Panc1 (cell line): ENCODE data around the gene AMDHD1. TPM values are rescaled to one million over a fixed set of nuclear protein-coding genes. Genes with fewer than 3 reads are reported as not detected.

ENCODE experiments used
- ATAC-seq: fragments of 200-7000 bp; cut with Tn5 transposase; 2 replicates; pipeline ENCODE4 v1.9.1; 2020; ENCODE audit warnings: mild to moderate bottlenecking, moderate library complexity
- BruUV-seq: library from RNA; stranded (reverse); fragments of 400-500 nt; replicated peaks from 2 replicates; lab custom pipeline; 2021; lab: Mats Ljungman, UMichigan
- CTCF ChIA-PET: fragments of 300-600 bp; sonication (Branson Sonifier 250); formaldehyde crosslinking; loops from one replicate; lab custom pipeline; 2022; ENCODE audit warnings: antibody characterized with exemption; lab: Charles Lee
- POLR2A ChIA-PET: fragments of 300-600 bp; sonication (Branson Sonifier 250); formaldehyde crosslinking; loops from one replicate; lab custom pipeline; 2022; ENCODE audit warnings: antibody characterized with exemption; lab: Charles Lee
- DNase-seq: peaks from one replicate; pipeline ENCODE4 v3.0.0-alpha.2; 2010; ENCODE audit warnings: low read depth, low spot score
- H3K27ac ChIP-seq: 2 replicates; pipeline ENCODE4 v1.5.1; 2011; ENCODE audit warnings: mild to moderate bottlenecking, low read length, inconsistent platforms
- H3K27me3 ChIP-seq: fragments of 200-500 bp; sonication (Bioruptor generic); 2 replicates; pipeline ENCODE4 v1.6.0; 2014; ENCODE audit warnings: low read length, inconsistent platforms; ENCODE audit not compliant: control insufficient read depth, insufficient read depth
- H3K36me3 ChIP-seq: fragments of 200-500 bp; sonication (Bioruptor generic); 2 replicates; pipeline ENCODE4 v1.5.1; 2014; ENCODE audit warnings: inconsistent platforms, mild to moderate bottlenecking, low read length, moderate library complexity; ENCODE audit not compliant: control insufficient read depth, insufficient read depth
- H3K4me1 ChIP-seq: 2 replicates; pipeline ENCODE4 v1.5.1; 2011; ENCODE audit warnings: inconsistent platforms, mild to moderate bottlenecking, low read length, moderate library complexity; ENCODE audit not compliant: control insufficient read depth, insufficient read depth
- H3K4me3 ChIP-seq, 2 experiments: 2 replicates each; pipeline ENCODE4 v1.5.1; 2011 to 2012; ENCODE audit warnings: low read depth in 2 of 2, low read length in 2 of 2, mild to moderate bottlenecking in 2 of 2, inconsistent platforms in 1 of 2, moderate library complexity in 1 of 2
- H3K9me3 ChIP-seq: fragments of 200-500 bp; sonication (Bioruptor generic); 2 replicates; pipeline ENCODE4 v1.5.1; 2014; ENCODE audit warnings: low read depth, mild to moderate bottlenecking, inconsistent platforms, low read length, moderate library complexity; ENCODE audit not compliant: control insufficient read depth, insufficient read depth
- POLR2AphosphoS5 ChIP-seq: IDR thresholded peaks from 2 replicates; pipeline ENCODE4 v1.6.1; 2012; ENCODE audit warnings: mild to moderate bottlenecking, low read depth, low read length, moderate library complexity
- SIN3A ChIP-seq: IDR thresholded peaks from 2 replicates; pipeline ENCODE4 v1.6.1; 2012; ENCODE audit warnings: low read depth, mild to moderate bottlenecking, low read length, moderate library complexity, borderline replicate concordance; ENCODE audit not compliant: insufficient read depth
- TCF7L2 ChIP-seq: IDR thresholded peaks from 2 replicates; pipeline ENCODE4 v1.6.1; 2011; ENCODE audit warnings: mild to moderate bottlenecking, low read depth, low read length, inconsistent platforms
- in situ Hi-C: cut with HindIII; loops from 2 replicates; pipeline ENCODE4 v1.10.0; 2016; ENCODE audit warnings: low sequenced_read_pairs, low pct_unique_long_range_greater_than_20kb
- intact Hi-C: fragments of 100-400 bp; cut with micrococcal nuclease; formaldehyde crosslinking; loops from one replicate; pipeline ENCODE4 v1.10.0; 2022; ENCODE audit not compliant: unreplicated experiment
- total RNA-seq: library from RNA; stranded (reverse); gene quantifications from one replicate; pipeline ENCODE4 v1.2.1, GENCODE V29; 2021; ENCODE audit not compliant: unreplicated experiment
- TF ChIP-seq, protein P1 (sequence below), 2 experiments: IDR thresholded peaks; 2 replicates each; pipeline ENCODE4 v1.6.1; 2011 to 2012; ENCODE audit warnings: low read depth in 2 of 2, control low read depth in 1 of 2, low read length in 1 of 2, mild to moderate bottlenecking in 1 of 2, moderate library complexity in 1 of 2; ENCODE audit not compliant: insufficient read depth in 1 of 2
- TF ChIP-seq, protein P2 (sequence below): fragments of 450-650 bp; IDR thresholded peaks from 2 replicates; pipeline ENCODE4 v1.5.1; 2017; ENCODE audit warnings: mild to moderate bottlenecking

Gene AMDHD1
- total RNA-seq, 1 experiment from 2014 or later = 0.54 TPM

DNA sequence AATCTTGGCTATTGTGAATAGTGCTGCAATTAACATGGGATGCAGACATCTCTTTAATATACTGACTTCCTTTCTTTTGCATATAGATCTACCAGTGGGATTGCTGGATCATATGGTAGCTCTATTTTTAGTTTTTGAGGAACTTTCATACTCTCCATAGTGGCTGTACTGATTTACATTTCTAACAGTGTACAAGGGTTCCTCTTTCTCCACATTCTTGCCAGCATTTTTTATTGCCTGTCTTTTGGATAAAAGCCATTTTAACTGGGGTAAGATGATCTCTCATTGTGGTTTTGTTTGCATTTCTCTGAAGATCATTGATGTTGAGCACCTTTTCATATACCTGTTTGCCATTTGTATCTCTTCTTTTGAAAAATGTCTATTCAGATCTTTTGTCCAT lies 8.4 kb downstream of the AMDHD1 start:
- ATAC-seq = no peak
- CTCF ChIA-PET = no interaction called here
- in situ Hi-C loops = no loop called here

DNA sequence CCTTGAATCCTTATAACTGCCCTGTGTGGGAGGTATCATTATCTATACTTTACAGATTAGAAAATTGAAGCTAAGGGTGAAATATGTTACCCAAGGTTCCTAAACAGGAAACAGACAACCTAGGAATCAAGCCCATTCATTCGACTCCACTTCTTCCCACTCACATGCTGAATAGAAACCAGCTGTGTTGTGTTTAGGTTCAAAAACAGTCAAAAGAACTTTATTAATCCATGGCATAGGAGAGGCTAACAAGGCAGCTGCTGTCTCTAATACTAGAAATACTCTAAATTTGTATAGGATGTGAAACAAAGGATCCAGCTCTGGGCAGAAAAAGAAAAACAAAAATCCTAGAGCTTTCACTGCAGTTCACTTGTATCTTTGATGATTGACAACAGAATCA lies 9.9 kb downstream of the AMDHD1 start:
- no peak for TF ChIP-seq POLR2AphosphoS5
- TF ChIP-seq TCF7L2 = no peak
- TF ChIP-seq, protein P1, sequence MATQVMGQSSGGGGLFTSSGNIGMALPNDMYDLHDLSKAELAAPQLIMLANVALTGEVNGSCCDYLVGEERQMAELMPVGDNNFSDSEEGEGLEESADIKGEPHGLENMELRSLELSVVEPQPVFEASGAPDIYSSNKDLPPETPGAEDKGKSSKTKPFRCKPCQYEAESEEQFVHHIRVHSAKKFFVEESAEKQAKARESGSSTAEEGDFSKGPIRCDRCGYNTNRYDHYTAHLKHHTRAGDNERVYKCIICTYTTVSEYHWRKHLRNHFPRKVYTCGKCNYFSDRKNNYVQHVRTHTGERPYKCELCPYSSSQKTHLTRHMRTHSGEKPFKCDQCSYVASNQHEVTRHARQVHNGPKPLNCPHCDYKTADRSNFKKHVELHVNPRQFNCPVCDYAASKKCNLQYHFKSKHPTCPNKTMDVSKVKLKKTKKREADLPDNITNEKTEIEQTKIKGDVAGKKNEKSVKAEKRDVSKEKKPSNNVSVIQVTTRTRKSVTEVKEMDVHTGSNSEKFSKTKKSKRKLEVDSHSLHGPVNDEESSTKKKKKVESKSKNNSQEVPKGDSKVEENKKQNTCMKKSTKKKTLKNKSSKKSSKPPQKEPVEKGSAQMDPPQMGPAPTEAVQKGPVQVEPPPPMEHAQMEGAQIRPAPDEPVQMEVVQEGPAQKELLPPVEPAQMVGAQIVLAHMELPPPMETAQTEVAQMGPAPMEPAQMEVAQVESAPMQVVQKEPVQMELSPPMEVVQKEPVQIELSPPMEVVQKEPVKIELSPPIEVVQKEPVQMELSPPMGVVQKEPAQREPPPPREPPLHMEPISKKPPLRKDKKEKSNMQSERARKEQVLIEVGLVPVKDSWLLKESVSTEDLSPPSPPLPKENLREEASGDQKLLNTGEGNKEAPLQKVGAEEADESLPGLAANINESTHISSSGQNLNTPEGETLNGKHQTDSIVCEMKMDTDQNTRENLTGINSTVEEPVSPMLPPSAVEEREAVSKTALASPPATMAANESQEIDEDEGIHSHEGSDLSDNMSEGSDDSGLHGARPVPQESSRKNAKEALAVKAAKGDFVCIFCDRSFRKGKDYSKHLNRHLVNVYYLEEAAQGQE (IDR thresholded peaks at IDR 0.05; ENCODE audit: insufficient read depth in 1 of 2, low read depth in 2 of 2, low read length in 1 of 2) = no peak
- no peak for TF ChIP-seq SIN3A
- TF ChIP-seq, protein P2, sequence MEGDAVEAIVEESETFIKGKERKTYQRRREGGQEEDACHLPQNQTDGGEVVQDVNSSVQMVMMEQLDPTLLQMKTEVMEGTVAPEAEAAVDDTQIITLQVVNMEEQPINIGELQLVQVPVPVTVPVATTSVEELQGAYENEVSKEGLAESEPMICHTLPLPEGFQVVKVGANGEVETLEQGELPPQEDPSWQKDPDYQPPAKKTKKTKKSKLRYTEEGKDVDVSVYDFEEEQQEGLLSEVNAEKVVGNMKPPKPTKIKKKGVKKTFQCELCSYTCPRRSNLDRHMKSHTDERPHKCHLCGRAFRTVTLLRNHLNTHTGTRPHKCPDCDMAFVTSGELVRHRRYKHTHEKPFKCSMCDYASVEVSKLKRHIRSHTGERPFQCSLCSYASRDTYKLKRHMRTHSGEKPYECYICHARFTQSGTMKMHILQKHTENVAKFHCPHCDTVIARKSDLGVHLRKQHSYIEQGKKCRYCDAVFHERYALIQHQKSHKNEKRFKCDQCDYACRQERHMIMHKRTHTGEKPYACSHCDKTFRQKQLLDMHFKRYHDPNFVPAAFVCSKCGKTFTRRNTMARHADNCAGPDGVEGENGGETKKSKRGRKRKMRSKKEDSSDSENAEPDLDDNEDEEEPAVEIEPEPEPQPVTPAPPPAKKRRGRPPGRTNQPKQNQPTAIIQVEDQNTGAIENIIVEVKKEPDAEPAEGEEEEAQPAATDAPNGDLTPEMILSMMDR = no peak
- no peaks in the 10 kb centered on the region for H3K36me3 ChIP-seq
- H3K27me3 ChIP-seq = peaks cover 6% of the 10 kb centered on the region; the same call in 1 of the 2 replicates
- no peak for ATAC-seq
- H3K27ac ChIP-seq = no peak overlapping the region
- no peaks in the 10 kb centered on the region for H3K4me1 ChIP-seq
- H3K4me3 ChIP-seq = no peak overlapping the region
- ChIA-PET POLR2A (no interaction called here), CTCF (interaction anchor here (1.2 kb wide), 1 partner anchor 34 kb away, joined by 3 read pairs; no protein-coding TSS in a partner anchor)
- BruUV-seq = no TSS peak
- DNase-seq = no peak
- in situ Hi-C loops (no loop called here), intact Hi-C loops (no loop called here)
- H3K9me3 ChIP-seq = no peaks in the 10 kb centered on the region

More for the DNA sequence above, 8.4 kb downstream of the AMDHD1 start:
- Histone ChIP-seq H3K9me3 (no peaks in the 10 kb centered on the region), H3K27ac (no peak overlapping the region), H3K27me3 (peaks cover 6% of the 10 kb centered on the region; the same call in 1 of the 2 replicates), H3K4me3 (no peak overlapping the region), H3K4me1 (no peaks in the 10 kb centered on the region), H3K36me3 (no peaks in the 10 kb centered on the region)
- TF ChIP-seq, protein P1 (IDR thresholded peaks at IDR 0.05; ENCODE audit: insufficient read depth in 1 of 2, low read depth in 2 of 2, low read length in 1 of 2) = no peak
- DNase-seq = no peak
- intact Hi-C loops = no loop called here
- BruUV-seq = no TSS peak
- POLR2A ChIA-PET = no interaction called here
